ENCODE results near the gene ANXA7. TPM values are rescaled to one million over a fixed set of nuclear protein-coding genes. Genes with fewer than 3 reads are reported as not detected.
"Not testable (repeated sequence)": the region's sequence is repeated elsewhere in the genome, so short reads cannot be mapped to it uniquely, and the experiment has no call there.

Gene ANXA7
- polyA plus RNA-seq, 10 donors: 53.7 to 62.5 (median 56.6) TPM

DNA sequence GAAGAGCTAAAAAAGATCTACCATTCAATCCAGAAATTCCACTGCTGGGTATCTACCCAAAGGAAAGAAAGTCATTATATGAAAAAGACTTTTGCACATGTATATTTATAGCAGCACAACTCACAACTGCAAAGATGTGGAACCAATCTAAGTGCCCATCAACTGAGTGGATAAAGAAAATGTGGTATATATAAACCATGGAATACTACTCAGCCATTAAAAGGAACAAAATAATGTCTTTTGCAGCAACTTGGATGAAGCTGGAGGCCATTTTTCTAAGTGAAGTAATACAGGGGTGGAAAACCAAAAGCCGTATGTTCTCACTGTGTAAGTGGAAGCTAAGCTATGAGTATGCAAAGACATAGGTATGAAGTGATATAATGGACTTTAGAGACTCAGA lies 3.0 kb downstream of the ANXA7 start:
- DNase-seq: no peak

DNA sequence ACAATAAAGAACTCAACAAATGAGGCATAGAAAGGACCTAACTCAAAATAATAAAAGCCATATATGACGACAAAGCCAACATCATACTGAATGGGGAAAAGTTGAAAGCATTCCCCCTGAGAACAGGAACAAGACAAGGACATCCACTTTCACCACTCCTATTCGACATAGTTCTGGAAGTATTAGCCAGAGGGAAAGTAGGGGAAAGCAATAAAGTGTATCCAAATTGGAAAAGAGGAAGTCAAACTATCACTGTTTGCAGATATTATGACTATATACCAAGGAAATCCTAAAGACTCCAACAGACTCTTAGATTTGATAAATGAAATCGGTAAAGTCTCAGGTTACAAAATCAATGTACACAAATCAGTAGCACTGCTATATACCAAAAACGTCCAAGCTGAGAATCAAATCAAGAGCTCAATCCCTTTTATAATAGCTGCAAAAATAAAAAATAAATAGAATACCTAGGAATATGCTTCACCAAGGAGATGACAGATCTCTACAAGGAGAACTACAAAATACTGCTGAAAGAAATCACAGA lies 4.8 kb downstream of the ANXA7 start:
- DNase-seq: no peak

DNA sequence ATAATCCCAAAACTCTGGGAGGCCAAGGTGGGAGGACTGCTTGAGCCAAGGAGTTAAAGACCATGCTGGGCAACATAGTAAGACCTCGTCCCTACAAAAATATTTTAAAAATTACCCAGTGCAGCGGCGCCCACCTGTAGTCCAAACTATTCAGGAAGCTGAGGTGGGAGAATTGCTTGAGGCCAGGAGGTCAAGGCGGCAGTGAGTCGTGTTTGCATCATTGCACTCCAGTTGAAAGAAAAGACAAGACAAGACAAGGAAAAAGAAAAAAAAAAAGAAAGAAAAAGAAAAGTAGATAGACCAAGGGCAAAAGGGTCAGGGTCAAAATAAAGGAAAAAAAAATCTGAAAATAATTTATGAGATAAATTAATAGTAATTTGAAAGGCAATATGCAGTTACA lies 5.8 kb downstream of the ANXA7 start:
- DNase-seq: no peak

DNA sequence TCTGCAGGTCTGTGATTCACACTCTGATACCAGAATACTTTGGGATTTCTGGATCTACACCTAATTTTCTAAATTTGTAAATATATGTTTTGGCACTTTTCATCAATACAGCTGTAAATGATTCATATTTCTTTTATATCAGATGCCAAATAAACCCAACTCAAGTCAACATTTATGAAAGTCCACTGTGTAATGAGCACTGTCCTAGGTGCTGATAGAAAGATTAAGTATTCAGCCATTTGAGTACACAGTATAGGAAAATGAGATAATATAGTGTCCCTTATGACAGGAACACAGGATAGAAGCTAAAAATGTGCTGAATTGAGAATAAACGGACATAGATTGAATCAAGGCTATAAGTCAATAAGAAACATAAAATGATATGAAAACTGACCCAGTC lies 6.4 kb downstream of the ANXA7 start:
- no peak for DNase-seq

DNA sequence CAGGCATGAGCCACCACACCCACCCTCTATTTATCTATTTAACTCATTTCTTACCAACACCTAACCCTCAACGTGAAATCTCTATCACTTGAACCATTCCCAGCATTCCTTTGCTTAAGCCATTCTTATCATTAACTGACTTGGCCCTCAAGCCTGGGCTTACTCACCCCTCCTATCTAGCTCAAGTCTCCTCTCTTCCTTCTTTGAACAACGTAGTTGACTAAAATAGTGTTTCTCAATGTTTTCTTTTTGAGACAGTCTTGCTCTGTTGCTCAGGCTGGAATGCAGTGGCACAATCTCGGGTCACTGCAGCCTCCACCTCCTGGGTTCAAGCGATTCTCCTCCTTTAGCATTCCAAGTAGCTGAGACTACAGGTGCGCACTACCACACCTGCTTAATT lies 7.0 kb downstream of the ANXA7 start:
- DNase-seq: no peak

DNA sequence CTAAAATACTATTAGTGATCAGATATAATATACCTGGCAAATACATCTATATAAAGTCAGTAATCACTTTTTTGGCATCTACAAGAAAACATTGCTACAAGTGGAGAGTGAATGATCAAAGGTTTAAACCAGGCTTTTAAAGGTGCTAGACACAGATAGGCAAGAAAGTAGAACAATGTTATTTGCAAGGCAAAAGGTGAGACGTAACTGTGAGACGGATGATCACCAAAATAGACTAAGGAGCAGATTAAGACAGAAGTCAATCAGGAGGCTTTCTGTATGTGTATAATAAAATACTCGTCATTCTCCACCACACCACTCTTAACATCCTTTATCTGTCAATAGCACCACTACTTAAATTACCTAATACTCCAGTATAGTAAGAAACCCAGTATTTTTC lies 8.3 kb downstream of the ANXA7 start:
- no peak for DNase-seq

DNA sequence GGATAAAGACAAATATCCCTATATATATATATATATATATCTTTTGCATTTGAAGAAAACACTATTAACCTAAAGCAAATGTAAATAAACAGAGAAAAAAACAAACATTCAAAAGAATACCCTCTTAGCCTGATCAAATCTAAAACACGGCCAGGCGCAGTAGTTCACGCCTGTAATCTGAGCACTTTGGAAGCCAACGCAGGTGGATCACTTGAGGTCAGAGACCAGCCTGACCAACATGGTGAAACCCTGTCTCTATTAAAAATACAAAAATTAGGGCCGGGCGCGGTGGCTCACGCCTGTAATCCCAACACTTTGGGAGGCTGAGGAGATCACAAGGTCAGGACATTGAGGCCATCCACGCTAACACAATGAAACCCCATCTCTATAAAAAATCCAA lies 9.2 kb downstream of the ANXA7 start:
- DNase-seq: no peak

DNA sequence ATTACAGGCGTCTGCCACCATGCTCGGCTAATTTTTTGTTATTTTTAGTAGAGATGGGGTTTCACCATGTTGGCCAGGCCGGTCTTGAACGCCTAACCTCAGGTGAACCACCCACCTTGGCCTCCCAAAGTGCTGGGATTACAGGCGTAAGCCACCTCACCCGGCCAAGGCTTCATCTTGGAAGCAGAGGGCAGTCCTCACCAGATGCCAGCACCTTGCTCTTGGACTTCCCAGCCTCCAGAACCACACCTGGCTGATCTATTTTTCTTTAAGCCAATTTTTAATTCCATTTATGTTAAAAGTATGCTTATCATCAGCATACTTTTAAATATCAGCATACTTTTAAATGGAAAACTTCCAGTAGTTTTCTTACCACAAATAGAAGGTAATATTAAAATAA lies 12.2 kb downstream of the ANXA7 start:
- DNase-seq: no peak

DNA sequence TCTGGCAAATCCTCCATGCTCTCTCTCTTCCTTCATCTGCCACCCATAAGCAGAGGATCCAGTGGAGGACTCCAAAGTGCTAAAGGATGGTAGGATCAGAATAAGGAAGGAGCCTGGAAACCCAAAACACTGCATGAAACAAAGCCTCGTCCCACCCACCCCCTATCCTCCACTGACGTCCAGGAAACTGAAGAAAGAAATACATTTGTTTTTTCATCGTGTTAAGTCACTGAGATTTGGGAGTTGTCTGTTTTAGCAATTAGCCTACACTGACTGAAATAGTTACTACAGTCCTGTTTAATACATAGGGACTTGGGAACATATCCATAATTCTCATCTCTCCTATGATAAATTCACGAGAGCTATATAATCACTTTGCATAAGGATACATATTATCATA lies 14.8 kb downstream of the ANXA7 start:
- DNase-seq: no peak

DNA sequence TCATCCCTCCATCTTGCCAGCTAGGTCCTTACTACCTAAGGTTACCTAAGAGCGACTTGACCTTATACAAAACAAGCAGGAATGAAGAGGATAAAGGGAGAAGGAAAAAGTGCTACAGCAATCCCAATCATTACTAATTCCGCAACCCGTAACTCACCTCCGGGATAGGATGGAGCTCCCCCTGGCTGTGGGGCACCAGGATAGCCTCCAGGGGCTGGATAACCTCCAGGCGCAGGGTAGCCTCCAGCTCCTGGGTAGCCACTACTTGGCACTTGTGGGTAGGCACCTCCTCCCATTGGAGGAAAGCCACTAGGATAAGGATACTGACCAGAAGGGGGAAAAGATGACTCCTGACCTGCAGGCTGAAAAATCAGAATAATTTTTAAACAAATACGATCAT lies 15.8 kb downstream of the ANXA7 start:
- DNase-seq: no peak

DNA sequence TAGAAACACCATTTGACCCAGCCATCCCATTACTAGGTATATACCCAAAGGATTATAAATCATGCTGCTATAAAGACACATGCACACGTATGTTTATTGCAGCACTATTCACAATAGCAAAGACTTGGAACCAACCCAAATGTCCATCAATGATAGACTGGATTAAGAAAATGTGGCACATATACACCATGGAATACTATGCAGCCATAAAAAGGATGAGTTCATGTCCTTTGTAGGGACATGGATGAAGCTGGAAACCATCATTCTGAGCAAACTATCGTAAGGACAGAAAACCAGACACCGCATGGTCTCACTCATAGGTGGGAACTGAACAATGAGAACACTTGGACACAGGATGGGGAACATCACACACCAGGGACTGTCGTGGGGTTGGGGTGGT lies 19.5 kb downstream of the ANXA7 start:
- DNase-seq: not testable (repeated sequence)

DNA sequence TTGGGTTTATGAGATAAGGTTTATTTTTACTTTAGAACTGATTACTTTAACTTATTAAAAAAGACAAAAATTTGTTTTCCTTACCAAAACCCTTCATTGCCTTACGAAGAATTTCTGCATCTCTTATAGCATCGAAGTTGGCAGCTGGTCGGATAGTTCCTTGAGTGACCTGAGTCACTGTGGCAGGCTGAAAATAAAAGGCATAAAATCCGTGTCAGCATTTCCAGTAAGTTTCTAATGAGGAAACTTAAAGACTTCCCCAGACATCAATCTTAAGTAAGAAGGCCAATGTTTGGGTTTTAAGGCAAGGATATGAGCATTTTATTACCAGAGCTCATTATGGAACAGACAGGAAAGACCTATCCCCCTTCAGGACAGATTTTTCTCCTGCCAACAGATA lies 25.6 kb downstream of the ANXA7 start:
- DNase-seq: no peak

DNA sequence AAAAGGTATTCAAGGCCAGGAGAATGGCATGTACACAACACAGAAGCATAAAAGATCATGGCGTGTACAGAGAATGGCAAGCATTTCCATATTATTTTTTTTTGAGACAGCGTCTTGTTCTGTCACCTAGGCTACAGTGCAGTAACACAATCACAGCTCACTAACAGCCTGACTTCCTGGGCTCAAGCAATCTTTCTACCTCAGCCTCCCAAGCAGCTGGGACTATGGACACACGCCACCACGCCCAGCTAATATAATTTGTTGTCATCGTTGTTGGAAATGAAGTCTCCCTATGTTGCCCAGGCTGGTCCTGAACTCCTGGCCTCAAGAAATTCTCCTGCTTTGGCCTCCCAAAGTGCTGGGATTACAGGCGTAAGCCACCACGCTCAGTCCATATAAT lies 27.3 kb downstream of the ANXA7 start:
- no peak for DNase-seq

DNA sequence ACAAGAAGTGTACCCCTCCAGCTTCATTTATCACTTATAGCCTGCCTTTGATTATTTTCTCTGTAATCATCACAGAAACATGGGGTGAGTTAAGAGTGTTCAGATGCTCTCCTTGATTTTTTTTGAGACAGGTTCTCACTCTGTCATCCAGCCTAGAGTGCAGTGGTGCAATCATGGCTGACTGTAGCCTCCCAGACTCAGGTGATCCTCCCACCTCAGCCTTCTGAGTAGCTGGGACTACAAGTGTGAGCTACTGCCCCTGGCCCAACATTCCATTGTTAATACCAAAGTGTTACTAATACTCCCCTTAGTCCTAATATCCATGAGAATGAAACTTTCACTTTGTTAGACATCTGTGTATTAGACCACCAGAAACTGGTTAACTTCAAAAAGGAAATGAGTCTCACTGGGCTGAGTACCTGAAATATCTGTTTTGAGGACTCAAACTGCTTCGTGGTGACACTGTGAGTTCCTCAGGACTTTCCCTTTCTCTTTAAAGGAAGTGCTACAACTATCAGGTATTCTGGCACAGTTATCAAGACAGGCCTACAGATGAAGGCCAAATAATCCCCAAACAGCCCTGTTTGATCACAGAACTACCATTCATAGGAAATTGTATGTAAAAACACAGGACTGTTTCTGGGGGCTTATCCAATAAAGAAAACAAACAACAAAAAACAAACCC lies 34.7 kb downstream of the ANXA7 start:
- no peak for DNase-seq

DNA sequence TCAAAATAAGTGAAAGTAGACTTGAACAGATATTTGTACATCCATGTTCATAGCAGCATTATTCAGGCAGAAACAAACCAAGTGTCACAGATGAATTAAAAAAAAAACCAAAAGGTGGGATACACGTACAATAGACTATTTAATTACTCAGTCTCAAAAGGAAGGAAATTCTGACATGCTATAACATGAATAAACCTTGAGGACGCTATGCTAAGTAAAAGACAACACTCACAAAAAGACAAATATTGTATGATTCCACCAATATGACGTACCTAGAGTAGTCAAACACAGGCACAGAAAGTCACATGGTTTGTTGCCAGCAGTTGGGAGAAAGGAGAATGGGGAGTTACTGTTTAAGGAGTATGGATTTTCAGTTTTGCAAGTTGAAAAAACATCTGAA lies 37.2 kb downstream of the ANXA7 start:
- DNase-seq: no peak

DNA sequence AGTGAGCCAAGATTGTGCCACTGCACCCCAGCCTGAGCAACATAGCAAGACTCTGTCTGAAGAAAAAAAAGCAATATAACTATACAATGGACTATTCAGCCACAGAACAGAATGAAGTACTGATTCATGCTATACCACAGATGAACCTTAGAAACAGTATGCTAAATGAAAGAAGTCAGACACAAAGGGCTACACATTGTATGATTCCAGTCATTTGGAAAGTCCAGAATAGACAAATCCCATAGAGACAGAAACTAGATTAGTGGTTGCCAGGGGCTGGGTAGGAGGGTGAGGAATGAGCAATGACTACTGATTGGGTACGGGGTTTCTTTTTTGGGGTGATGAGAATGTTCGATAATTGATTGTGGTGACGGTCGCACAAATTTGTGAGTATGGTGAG lies 45.6 kb downstream of the ANXA7 start:
- DNase-seq: no peak

DNA sequence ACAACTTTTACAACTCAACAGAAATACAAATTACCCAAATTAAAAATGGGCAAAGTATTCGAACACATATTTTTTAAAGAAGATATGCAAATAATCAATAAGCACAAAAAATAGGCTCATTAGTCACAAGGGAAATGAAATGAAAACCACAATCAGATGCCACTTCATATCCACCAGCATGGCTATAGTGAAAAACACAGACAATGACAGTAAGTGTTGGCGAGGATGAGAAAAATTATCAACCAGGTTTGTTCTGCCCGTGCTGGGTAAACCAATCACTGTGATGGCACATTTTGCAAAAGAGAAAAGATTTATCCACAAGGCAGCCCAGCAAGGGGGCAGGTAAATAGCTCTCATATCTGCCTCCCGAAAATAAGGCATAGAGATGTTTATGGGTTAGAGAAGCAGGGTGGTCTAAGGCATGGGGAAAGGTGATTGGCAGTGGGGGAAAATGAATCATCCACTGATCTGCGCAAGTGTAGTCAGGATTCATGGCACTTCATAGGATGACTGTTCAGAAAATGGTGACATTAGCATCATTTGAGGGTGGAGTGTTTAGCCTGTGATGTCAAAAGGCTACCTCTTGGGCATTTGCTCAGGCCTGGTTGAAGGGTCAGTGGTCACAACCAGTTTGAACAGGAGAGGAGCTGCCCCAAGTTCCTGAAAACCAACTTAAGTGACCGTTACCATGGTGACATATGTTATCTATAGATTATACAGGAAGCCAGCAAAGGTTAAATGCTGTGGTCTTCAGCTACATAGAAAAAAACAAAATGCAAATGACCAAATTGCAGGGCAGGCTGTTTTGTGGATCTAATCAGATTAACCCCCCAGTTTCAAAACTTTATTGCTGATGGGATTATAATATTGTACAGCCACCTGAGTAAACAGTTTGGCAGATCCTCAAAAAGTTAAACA lies 47.2 kb downstream of the ANXA7 start:
- no peak for DNase-seq

DNA sequence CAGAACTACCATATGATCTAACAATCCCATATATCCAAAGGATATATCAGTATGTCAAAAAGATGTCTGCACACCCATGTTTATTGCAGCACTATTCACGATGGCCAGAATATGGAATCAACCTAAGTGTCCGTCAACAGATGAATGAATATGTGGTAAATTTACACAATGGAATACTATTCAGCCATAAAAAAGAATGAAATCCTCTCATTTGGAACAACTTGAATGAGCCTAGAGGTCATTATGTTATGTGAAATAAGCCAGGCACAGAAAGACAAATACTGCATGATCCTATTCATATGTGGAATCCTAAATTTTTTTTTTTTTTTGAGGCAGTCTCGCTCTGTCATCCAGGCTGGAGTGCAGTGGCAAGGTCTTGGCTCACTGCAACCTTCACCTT lies 48.9 kb downstream of the ANXA7 start:
- no peak for DNase-seq

DNA sequence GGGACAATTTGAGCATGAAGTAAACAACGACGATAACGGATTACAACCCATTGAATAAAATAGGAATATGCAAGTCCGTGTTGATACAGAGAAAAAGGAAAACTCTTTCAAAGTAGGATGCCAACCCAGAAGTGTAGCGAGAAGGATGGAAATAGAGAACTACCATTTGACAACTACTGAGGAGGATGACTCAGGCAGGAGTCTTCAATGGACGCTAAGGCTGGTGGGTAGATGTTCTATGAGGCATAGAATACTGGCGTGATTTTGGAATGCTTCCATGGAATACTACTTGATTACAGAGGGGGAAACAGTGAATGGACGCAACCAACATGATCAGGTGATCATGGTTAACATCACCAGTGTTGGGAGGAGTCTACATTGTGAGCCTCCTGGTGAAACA lies 54.4 kb downstream of the ANXA7 start:
- DNase-seq: no peak

DNA sequence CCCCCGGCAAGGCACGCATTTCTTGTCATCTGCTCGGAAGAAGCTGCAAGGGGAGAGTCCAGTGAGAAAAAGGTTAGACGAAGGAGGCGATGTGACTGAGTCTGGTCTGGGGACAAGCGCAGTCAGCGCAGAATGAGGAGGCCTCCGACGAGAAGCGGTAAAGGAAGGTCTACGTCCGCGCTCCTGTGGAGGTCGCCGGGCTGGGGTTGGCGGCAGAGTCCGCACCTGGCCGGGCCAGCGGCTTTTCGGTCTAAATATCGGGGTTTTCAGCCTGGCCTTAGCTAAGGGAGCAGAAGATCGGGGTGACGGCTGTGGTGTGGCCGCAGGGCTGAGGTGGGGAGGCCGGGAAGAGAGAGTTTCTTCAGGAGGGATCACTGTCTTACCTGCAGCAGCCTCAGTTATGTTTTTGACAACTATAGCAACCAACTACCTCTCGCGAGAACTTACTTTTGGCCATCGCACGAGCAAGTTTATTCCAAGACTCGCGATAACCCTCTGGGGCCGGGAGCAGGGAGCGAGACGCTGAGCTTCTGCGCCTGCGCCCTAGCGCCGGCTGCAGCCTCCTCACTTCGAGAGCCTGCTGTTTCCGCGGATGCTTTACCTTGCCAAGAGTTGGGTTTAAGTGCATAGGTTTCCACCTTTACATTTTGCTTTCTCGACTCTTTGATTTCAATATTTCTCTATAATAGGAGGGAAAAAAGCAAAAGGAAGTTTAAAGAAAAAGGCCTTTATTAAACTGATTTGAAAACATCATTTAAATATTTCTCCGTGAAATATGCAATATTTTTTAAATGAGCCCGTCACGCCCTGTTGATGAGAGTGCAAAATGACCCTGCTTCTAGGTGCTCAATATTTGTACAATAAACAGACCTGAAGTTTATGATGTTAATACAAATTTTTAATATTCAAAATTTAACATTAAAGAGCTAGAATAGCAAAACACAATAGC lies 55.3 kb downstream of the ANXA7 start, which contains the start of gene CFAP70:
TSS of gene CFAP70 (minus strand) at position 534 of the 949 bp plus-strand sequence. CDS start 4,068 bp downstream, outside the sequence.
- DNase-seq: peak; percentile 96 to 98 (median 98)

DNA sequence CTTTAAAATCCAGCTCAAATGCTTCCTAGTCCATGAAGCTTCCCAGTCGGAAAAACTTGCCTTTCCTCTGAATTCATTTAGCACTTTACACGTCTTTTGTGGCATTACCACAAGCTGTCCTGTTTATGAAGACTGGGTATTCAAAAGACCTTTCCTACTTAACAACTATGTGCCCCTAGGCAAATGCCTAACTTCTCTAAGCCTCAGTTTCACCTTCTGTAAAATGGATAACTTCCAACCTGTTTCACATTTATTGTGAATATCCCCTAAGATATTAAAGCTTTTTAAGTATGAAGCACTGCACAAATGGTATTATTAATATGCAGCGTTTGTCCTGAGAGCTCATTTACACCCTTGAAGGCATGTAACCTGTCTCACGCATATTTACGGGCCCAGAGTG lies 56.0 kb downstream of the ANXA7 start:
- no peak for DNase-seq

DNA sequence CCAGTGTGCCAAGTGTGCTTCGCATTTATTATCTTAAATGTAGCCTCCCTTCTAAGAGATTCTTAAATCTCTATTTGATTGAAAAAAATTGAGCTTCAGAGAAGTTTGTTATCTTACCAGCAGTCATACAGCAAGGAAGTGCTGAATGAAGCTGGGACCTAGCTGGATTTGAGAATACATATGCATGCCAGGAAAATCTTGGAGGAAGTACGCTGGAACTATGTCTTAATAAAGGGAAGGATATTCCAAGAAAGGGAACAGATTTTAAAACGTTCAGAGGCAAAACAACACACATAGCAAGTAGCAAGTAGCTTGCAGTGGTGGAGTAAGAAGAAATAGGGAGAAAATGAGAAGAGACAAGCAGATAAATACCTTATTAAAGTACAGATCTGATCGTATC lies 56.7 kb downstream of the ANXA7 start:
- peak in 2 of 3 donors; percentile 37 to 63 for DNase-seq
